MCF 10A (cell line): Measurements from ENCODE around the gene CABLES1. TPM values are rescaled to one million over a fixed set of nuclear protein-coding genes. Genes with fewer than 3 reads are reported as not detected.

Experiments used
- BruUV-seq: library from RNA; stranded (reverse); fragments of 400-500 nt; replicated peaks from 2 replicates; lab custom pipeline; 2021; lab: Mats Ljungman, UMichigan
- CTCF ChIA-PET: fragments of 300-600 bp; sonication (Branson Sonifier 250); formaldehyde crosslinking; extraction: SDS; loops from one replicate; lab custom pipeline; 2021; ENCODE audit warnings: antibody characterized with exemption, inconsistent platforms; lab: Yijun Ruan, JAX
- POLR2A ChIA-PET: fragments of 300-600, 350-650 bp; sonication (Branson Sonifier 250); formaldehyde crosslinking; extraction: SDS; loops from one replicate; lab custom pipeline; 2020; ENCODE audit warnings: antibody characterized with exemption, inconsistent platforms; lab: Yijun Ruan, JAX
- DNase-seq: peaks from one replicate; pipeline ENCODE4 v3.0.0-alpha.2; 2018; ENCODE audit not compliant: unreplicated experiment
- H3K27ac Mint-ChIP-seq: one replicate; pipeline ENCODE4 v1.8.0; 2022; ENCODE audit warnings: mild to moderate bottlenecking, low read depth, mixed read lengths; ENCODE audit not compliant: unreplicated experiment
- H3K27me3 Mint-ChIP-seq: one replicate; pipeline ENCODE4 v1.8.0; 2022; ENCODE audit warnings: mixed read lengths; ENCODE audit not compliant: insufficient read depth, unreplicated experiment
- H3K36me3 Mint-ChIP-seq: one replicate; pipeline ENCODE4 v1.8.0; 2022; ENCODE audit warnings: mild to moderate bottlenecking, moderate library complexity, mixed read lengths; ENCODE audit not compliant: insufficient read depth, unreplicated experiment
- H3K4me1 Mint-ChIP-seq: one replicate; pipeline ENCODE4 v1.8.0; 2022; ENCODE audit warnings: mixed read lengths; ENCODE audit not compliant: insufficient read depth, unreplicated experiment
- H3K4me3 Mint-ChIP-seq: one replicate; pipeline ENCODE4 v1.8.0; 2022; ENCODE audit warnings: mild to moderate bottlenecking, moderate library complexity, mixed read lengths; ENCODE audit not compliant: unreplicated experiment
- H3K9me3 Mint-ChIP-seq: one replicate; pipeline ENCODE4 v1.8.0; 2022; ENCODE audit warnings: mixed read lengths; ENCODE audit not compliant: unreplicated experiment
- CTCF ChIP-seq: fragments of 200-600 bp; IDR thresholded peaks from one replicate; pipeline ENCODE4 v1.8.0; 2022; ENCODE audit warnings: antibody characterized with exemption, mild to moderate bottlenecking; ENCODE audit not compliant: unreplicated experiment
- intact Hi-C: fragments of 100-400 bp; cut with micrococcal nuclease; formaldehyde crosslinking; loops from 2 replicates; pipeline ENCODE4 v1.14.1; 2022
- total RNA-seq: library from RNA; stranded (reverse); gene quantifications from 2 replicates; pipeline ENCODE4 v1.2.3, GENCODE V29; 2022

CABLES1 gene
- total RNA-seq, 1 experiment from 2014 or later = 3.2 TPM

DNA sequence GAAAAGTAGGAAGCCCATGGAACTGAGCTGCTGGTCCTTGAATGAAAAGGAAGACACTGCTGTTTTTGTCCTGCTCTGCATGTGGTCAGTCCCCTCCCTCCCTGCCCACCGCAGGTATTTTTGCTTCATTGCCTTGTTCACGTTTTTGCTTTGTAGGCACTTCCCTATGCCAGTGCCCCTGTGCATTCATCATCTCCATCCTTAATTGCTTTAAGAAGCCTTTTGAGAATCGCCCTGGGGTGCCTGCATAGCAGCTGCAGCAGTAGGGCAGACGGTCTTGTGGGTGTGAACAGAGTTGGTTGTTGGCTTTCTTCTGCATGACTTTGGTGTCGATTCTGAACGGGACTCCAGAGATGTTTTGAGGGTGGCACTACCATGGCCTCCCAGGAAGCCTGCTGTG, 97.0 kb downstream of the CABLES1 start:
- no peak for DNase-seq

GRCh38 chr18:23234619-23235018, 99.3 kb downstream of the CABLES1 start:
- Mint-ChIP-seq H3K9me3 (no peaks in the 10 kb centered on the region), H3K4me3 (no peak overlapping the region), H3K27ac (no peak overlapping the region), H3K27me3 (no peaks in the 10 kb centered on the region), H3K4me1 (peaks cover 11% of the 10 kb centered on the region), H3K36me3 (peaks cover 11% of the 10 kb centered on the region)
- no TSS peak for BruUV-seq
- POLR2A ChIA-PET = no interaction called here
- intact Hi-C loops = loop anchor here (5.0 kb wide), 1 partner anchor 143 kb away; no protein-coding TSS in a partner anchor
- no peak for TF ChIP-seq CTCF
- no peak for DNase-seq
- CTCF ChIA-PET = no interaction called here

More for the DNA sequence above, 97.0 kb downstream of the CABLES1 start:
- no TSS peak for BruUV-seq
- H3K27ac Mint-ChIP-seq = no peak overlapping the region
- TF ChIP-seq CTCF = no peak
- H3K9me3 Mint-ChIP-seq = no peaks in the 10 kb centered on the region
- intact Hi-C loops = no loop called here
- peaks cover 5% of the 10 kb centered on the region for H3K4me1 Mint-ChIP-seq
- no peaks in the 10 kb centered on the region for H3K27me3 Mint-ChIP-seq
- no peak overlapping the region for H3K4me3 Mint-ChIP-seq
- peaks cover 11% of the 10 kb centered on the region for H3K36me3 Mint-ChIP-seq
- ChIA-PET POLR2A (no interaction called here), CTCF (no interaction called here)

GRCh38 chr18:23235336-23235735, 100.1 kb downstream of the CABLES1 start:
- ChIA-PET POLR2A (no interaction called here), CTCF (no interaction called here)
- intact Hi-C loops = loop anchor here (5.0 kb wide), 1 partner anchor 142 kb away; no protein-coding TSS in a partner anchor
- Mint-ChIP-seq H3K9me3 (no peaks in the 10 kb centered on the region), H3K27me3 (no peaks in the 10 kb centered on the region), H3K27ac (no peak overlapping the region), H3K4me3 (no peak overlapping the region), H3K36me3 (peaks cover 11% of the 10 kb centered on the region), H3K4me1 (peaks cover 11% of the 10 kb centered on the region)
- BruUV-seq = no TSS peak
- no peak for DNase-seq
- no peak for TF ChIP-seq CTCF

DNA sequence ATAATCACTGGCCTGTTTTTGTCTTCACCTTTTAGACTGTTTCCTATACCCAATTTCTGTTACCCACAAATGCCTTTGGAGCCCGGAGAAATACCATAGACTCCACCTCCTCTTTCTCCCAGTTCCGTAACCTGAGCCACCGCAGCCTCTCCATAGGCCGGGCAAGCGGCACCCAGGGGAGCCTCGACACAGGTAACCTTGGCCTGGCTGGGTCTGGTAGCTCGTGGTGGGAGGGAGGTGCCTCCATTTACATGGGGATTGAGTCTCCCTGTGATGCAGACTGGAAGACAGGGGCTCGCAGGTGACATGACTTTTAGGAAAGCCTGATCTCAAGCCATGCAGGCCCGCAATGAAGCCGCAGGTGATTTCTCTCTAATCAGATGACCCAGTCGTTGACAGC, 100.6 kb downstream of the CABLES1 start:
- POLR2A ChIA-PET = interaction anchor here (0.6 to 0.7 kb wide), 2 partner anchors 15 to 142 kb away, joined by 3 read pairs; no protein-coding TSS in a partner anchor
- Mint-ChIP-seq H3K4me3 (no peak overlapping the region), H3K9me3 (no peaks in the 10 kb centered on the region), H3K36me3 (peaks cover 8% of the 10 kb centered on the region), H3K4me1 (peaks cover 11% of the 10 kb centered on the region), H3K27ac (no peak overlapping the region), H3K27me3 (no peaks in the 10 kb centered on the region)
- BruUV-seq = no TSS peak
- CTCF ChIA-PET = no interaction called here
- intact Hi-C loops = loop anchor here (5.0 kb wide), 1 partner anchor 141 kb away; no protein-coding TSS in a partner anchor
- DNase-seq = no peak
- no peak for TF ChIP-seq CTCF
